Nephron progenitor cell (in vitro differentiated cells): ENCODE results near the gene CAMK1D.
A peak's percentile ranks its signal among the peaks of the same experiment; 100 is the strongest.

Experiments used
- DNase-seq: peaks from one replicate; pipeline ENCODE4 v3.0.0; 2021
- H3K27ac Mint-ChIP-seq: 2 replicates; pipeline ENCODE4 v1.8.0; 2021; ENCODE audit warnings: mild to moderate bottlenecking, moderate library complexity, mixed read lengths
- H3K27me3 Mint-ChIP-seq: 2 replicates; pipeline ENCODE4 v1.8.0; 2021; ENCODE audit warnings: mild to moderate bottlenecking, low read depth, mixed read lengths; ENCODE audit not compliant: poor library complexity
- H3K36me3 Mint-ChIP-seq: 2 replicates; pipeline ENCODE4 v1.8.0; 2021; ENCODE audit warnings: low read depth, mixed read lengths
- H3K4me1 Mint-ChIP-seq: 2 replicates; pipeline ENCODE4 v1.8.0; 2021; ENCODE audit warnings: mixed read lengths
- H3K4me3 Mint-ChIP-seq: 2 replicates; pipeline ENCODE4 v1.8.0; 2021; ENCODE audit warnings: mild to moderate bottlenecking, moderate library complexity, mixed read lengths
- H3K9me3 Mint-ChIP-seq: 2 replicates; pipeline ENCODE4 v1.8.0; 2021; ENCODE audit warnings: mild to moderate bottlenecking, moderate library complexity, mixed read lengths
- TF ChIP-seq, protein P1 (sequence below): fragments of 200-600 bp; sonication (generic); IDR thresholded peaks from 2 replicates; pipeline ENCODE4 v1.5.0; 2021; ENCODE audit warnings: antibody characterized with exemption

CAMK1D gene

DNA sequence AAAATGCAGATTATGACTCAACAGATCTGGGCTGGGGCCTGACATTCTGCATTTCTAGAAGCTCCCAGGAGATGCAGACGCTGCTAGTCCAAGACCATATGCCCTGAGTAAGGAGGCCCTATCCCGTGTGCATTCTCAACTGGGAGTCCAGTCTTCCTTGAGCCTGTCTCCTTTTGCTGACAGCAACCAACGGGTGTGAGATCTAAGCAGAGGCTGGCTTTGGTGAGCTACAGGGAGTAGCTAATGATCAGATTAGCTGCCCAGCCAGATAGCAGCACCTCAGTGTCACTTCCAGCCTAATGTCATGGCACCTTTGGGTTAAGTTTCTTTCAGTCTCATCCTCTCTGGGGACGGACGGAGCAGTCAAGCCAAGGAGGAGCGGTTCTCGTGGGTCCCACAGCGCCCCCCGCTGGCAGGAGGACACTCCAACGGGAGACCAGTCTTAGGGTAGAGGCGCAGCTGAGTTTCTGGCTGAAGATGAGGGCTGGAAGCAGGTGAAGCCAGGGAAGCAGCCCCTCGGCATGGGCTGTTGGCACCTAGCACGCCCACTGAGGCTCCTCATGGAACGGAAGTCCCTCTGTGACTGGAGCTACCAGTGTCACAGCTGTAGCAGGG lies 498.1 kb downstream of the CAMK1D start:
- H3K4me1 Mint-ChIP-seq = peaks cover 60% of the 10 kb centered on the region
- no peaks in the 10 kb centered on the region for H3K27me3 Mint-ChIP-seq
- peak; percentile 44 for DNase-seq
- H3K36me3 Mint-ChIP-seq = no peaks in the 10 kb centered on the region
- peaks cover 8% of the 10 kb centered on the region for H3K9me3 Mint-ChIP-seq
- TF ChIP-seq, protein P1, sequence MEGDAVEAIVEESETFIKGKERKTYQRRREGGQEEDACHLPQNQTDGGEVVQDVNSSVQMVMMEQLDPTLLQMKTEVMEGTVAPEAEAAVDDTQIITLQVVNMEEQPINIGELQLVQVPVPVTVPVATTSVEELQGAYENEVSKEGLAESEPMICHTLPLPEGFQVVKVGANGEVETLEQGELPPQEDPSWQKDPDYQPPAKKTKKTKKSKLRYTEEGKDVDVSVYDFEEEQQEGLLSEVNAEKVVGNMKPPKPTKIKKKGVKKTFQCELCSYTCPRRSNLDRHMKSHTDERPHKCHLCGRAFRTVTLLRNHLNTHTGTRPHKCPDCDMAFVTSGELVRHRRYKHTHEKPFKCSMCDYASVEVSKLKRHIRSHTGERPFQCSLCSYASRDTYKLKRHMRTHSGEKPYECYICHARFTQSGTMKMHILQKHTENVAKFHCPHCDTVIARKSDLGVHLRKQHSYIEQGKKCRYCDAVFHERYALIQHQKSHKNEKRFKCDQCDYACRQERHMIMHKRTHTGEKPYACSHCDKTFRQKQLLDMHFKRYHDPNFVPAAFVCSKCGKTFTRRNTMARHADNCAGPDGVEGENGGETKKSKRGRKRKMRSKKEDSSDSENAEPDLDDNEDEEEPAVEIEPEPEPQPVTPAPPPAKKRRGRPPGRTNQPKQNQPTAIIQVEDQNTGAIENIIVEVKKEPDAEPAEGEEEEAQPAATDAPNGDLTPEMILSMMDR = peak; percentile 40
- no peak overlapping the region for H3K4me3 Mint-ChIP-seq
- H3K27ac Mint-ChIP-seq = peak overlapping the region; percentile 3

DNA sequence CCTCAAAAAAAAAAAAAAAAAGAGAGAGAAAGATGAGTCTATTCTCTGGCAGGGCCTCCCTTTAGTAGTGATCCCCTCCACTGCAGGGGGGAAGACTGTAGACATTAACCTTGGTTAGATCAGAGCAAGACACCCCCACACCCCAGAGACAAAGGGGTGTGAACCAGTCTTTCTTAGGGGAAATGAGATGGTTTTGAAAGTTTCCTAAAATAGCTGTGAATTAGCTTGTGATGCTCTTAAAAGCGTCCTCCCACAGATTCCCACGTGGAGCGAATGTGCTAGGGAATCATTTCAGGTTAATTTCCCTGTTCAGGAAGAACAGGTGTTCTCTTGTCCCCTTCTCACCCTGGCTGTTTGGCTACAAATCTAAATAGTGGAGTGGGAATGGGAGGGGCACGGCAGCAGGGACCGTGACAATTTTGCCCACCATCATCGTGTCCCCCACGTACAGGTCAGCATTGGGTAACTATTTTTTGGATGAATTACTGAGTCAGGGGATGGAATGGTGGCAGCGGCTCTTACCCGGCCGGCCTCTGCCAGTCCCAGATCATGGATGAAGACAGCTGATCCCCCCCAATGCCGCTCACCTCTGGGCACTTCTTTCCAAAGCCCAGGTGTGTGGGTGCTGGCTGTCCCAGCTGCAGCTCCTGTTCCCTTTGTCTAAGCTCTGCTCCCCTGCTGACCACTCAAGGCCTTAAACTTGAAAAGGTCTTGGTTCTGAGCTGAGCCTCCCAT lies 499.3 kb downstream of the CAMK1D start:
- peaks cover 55% of the 10 kb centered on the region for H3K4me1 Mint-ChIP-seq
- no peak overlapping the region for H3K4me3 Mint-ChIP-seq
- TF ChIP-seq, protein P1 = no peak
- H3K9me3 Mint-ChIP-seq = peaks cover 12% of the 10 kb centered on the region
- H3K27ac Mint-ChIP-seq = peak overlapping the region; percentile 98
- no peak for DNase-seq
- H3K27me3 Mint-ChIP-seq = peaks cover 2% of the 10 kb centered on the region
- no peaks in the 10 kb centered on the region for H3K36me3 Mint-ChIP-seq

DNA sequence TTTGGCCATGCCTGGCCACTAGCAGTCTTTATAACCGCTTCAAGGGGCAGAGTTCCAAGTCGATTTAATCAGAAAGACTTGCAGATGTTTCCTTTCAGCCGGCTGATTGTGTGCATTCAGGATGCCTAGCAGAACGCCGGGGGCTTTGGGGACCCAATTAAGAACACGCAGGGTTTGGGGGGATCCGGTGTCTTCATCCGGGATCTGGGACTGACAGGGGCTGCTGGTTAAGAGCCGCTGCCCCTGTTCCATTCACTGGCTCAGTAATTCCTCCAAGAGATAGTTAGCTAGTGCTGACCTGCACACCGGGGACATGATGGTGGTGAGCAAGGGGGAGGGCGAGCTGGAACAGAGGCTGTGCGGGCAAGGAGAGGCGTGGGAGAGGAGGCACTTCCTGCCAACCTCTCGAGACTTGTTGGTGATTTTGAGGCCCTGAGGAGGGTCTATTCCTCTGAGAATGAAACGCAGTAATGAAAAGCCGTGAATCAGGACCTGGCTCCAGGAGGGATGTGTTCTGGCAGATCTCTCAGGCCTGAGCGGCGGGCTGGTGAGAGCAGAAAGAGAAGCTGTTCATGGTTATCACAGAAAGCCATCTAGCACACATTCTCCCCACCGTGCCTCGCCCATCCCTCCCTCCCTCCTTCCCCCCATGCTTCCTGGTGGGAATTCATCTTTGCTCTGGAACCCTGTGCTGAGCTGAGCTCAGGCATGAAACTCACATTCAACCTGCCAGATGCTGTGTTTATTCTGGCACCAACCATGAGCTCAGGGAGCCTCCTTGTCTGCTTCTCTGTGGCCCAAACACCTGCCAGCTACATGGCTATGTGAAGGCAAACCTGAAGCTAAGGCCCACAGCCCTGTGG lies 500.2 kb downstream of the CAMK1D start:
- Mint-ChIP-seq H3K4me3 (no peak overlapping the region), H3K9me3 (peaks cover 12% of the 10 kb centered on the region), H3K36me3 (no peaks in the 10 kb centered on the region), H3K27me3 (peaks cover 2% of the 10 kb centered on the region), H3K4me1 (peaks cover 47% of the 10 kb centered on the region), H3K27ac (peak overlapping the region; percentile 98)
- DNase-seq = peak; percentile 18
- TF ChIP-seq, protein P1 = no peak

DNA sequence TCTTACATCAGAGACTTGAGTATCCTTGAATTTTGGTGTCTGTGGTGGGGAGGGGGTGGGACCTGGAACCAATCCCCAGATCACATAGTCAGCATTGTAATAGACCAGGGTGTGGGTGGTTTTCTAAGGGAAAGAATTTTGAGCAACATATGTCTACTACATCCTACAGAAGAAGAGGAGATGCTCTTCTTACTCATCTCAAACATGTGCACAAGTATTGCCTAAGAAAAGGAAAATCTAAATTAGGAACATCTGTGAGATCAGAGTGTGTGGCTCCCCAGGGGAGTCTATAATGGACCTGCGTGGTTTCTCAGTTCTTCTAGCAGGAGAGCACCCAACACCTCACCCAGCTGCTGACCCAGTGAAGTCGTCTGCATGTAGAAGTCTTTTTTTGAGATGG lies 503.3 kb downstream of the CAMK1D start:
- no peak overlapping the region for H3K4me3 Mint-ChIP-seq
- H3K4me1 Mint-ChIP-seq = peaks cover 19% of the 10 kb centered on the region
- no peak for DNase-seq
- TF ChIP-seq, protein P1 = no peak
- no peak overlapping the region for H3K27ac Mint-ChIP-seq
- H3K9me3 Mint-ChIP-seq = peaks cover 20% of the 10 kb centered on the region
- no peaks in the 10 kb centered on the region for H3K36me3 Mint-ChIP-seq
- peaks cover 8% of the 10 kb centered on the region for H3K27me3 Mint-ChIP-seq

DNA sequence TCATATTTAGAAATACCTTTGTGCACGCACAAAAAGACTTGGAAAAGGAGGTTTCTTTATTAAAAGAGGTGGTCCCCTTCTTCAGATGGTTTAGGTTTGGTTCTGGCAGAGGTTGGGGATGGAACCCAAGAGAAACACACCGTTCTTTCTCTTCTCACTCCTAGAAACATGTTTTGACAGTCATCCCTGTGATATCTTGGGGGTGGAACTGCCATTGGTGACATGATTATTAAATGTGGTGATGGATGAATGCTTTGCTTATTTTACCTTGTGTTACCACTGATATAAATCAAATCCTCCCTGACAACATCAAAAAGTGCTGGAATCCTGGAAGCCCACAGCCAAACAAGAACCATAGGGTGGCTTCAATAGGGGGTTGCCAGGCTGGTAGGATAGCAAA lies 505.6 kb downstream of the CAMK1D start:
- peaks cover 35% of the 10 kb centered on the region for H3K9me3 Mint-ChIP-seq
- TF ChIP-seq, protein P1 = no peak
- H3K27me3 Mint-ChIP-seq = peaks cover 19% of the 10 kb centered on the region
- H3K27ac Mint-ChIP-seq = no peak overlapping the region
- no peaks in the 10 kb centered on the region for H3K36me3 Mint-ChIP-seq
- no peak for DNase-seq
- no peak overlapping the region for H3K4me3 Mint-ChIP-seq
- H3K4me1 Mint-ChIP-seq = peaks cover 3% of the 10 kb centered on the region
